RWPE2 (cell line): ENCODE results near the gene NCOA6.

Source experiments
- ATAC-seq: fragments of 200-7000 bp; cut with Tn5 transposase; 3 replicates; pipeline ENCODE4 v1.9.1; 2021; ENCODE audit warnings: low read depth
- DNase-seq: peaks from one replicate; pipeline ENCODE4 v3.0.0-alpha.2; 2020; ENCODE audit warnings: low spot score
- H3K27ac ChIP-seq: fragments of 450-650 bp; 2 replicates; pipeline ENCODE4 v1.5.1; 2017; ENCODE audit warnings: mild to moderate bottlenecking; ENCODE audit not compliant: poor library complexity, severe bottlenecking
- H3K27me3 ChIP-seq: fragments of 250-450 bp; sonication (Bioruptor Pico); 2 replicates; pipeline ENCODE4 v1.5.1; 2021; ENCODE audit warnings: mild to moderate bottlenecking, moderate library complexity; ENCODE audit not compliant: insufficient read depth, poor library complexity, severe bottlenecking
- H3K36me3 ChIP-seq: fragments of 250-450 bp; sonication (Bioruptor Pico); 2 replicates; pipeline ENCODE4 v1.5.1; 2020; ENCODE audit warnings: low read depth, mild to moderate bottlenecking, moderate library complexity
- H3K4me1 ChIP-seq: fragments of 250-450 bp; sonication (Bioruptor Pico); 2 replicates; pipeline ENCODE4 v1.5.1; 2021; ENCODE audit warnings: mild to moderate bottlenecking, moderate library complexity; ENCODE audit not compliant: insufficient read depth, poor library complexity, severe bottlenecking
- H3K4me3 ChIP-seq: fragments of 250-450 bp; sonication (Bioruptor Pico); 2 replicates; pipeline ENCODE4 v1.5.1; 2021; ENCODE audit warnings: mild to moderate bottlenecking, moderate library complexity; ENCODE audit not compliant: severe bottlenecking
- H3K9me3 ChIP-seq: fragments of 250-450 bp; sonication (Bioruptor Pico); 2 replicates; pipeline ENCODE4 v1.5.1; 2021; ENCODE audit warnings: mild to moderate bottlenecking, moderate library complexity; ENCODE audit not compliant: severe bottlenecking
- TF ChIP-seq, protein P1 (sequence below): fragments of 450-650 bp; IDR thresholded peaks from one replicate; pipeline ENCODE4 v1.5.1; 2017; ENCODE audit warnings: mild to moderate bottlenecking, moderate library complexity; ENCODE audit not compliant: poor library complexity, severe bottlenecking

NCOA6 gene

DNA sequence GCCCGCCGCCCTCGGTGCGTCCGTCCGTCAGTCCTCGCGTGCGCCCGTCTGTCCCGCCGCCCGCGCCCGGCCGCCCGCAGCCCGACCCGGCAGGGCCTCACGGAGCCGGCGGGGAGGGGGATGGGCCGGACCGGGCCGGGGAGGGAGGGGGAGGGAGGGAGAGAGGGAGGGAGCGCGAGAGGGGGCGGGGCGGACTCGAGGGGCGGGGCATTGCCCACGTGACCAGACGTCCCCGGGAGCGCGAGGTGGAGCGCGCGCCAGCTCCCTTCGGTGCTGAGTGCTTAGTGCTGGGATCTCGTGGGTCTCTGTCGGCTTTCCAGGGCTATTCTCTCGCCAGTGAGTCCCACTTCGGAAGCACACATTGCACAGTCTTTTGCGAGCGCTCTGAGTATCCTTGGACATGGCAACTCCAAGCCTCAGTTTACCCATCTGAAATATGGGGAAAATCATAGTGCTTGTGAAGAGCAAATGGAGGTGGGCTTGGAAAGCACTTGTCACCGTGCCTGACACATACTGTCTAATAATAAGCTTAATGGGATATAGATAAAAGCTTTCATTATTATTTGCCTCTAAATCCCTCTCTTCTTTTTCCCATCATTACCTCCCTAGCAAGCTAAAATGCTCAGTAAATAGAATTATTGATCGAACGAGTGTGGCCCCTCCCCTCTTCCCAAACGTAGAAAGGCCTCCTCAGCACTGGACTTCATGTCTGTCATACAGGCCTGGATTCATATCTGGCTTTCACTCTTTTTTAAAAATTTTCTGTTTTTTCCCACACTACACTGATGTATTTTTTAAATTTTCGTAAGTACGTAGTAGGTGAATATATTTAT is at the start of gene NCOA6:
TSS of gene NCOA6 (minus strand) at position 122 of the 833 bp plus-strand sequence. CDS start 43,296 bp downstream, outside the sequence.
- no peaks in the 10 kb centered on the region for H3K27me3 ChIP-seq
- TF ChIP-seq, protein P1, sequence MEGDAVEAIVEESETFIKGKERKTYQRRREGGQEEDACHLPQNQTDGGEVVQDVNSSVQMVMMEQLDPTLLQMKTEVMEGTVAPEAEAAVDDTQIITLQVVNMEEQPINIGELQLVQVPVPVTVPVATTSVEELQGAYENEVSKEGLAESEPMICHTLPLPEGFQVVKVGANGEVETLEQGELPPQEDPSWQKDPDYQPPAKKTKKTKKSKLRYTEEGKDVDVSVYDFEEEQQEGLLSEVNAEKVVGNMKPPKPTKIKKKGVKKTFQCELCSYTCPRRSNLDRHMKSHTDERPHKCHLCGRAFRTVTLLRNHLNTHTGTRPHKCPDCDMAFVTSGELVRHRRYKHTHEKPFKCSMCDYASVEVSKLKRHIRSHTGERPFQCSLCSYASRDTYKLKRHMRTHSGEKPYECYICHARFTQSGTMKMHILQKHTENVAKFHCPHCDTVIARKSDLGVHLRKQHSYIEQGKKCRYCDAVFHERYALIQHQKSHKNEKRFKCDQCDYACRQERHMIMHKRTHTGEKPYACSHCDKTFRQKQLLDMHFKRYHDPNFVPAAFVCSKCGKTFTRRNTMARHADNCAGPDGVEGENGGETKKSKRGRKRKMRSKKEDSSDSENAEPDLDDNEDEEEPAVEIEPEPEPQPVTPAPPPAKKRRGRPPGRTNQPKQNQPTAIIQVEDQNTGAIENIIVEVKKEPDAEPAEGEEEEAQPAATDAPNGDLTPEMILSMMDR: no peak
- ATAC-seq (peak; percentile 38), DNase-seq (peak; percentile 93)
- H3K4me3 ChIP-seq: peak within 1 kb of the TSS; percentile 98
- H3K4me1 ChIP-seq: peaks cover 27% of the 10 kb centered on the region
- peak within 1 kb of the TSS; percentile 89 for H3K27ac ChIP-seq
- no peaks in the 10 kb centered on the region for H3K9me3 ChIP-seq
- H3K36me3 ChIP-seq: peaks cover 18% of the 10 kb centered on the region

DNA sequence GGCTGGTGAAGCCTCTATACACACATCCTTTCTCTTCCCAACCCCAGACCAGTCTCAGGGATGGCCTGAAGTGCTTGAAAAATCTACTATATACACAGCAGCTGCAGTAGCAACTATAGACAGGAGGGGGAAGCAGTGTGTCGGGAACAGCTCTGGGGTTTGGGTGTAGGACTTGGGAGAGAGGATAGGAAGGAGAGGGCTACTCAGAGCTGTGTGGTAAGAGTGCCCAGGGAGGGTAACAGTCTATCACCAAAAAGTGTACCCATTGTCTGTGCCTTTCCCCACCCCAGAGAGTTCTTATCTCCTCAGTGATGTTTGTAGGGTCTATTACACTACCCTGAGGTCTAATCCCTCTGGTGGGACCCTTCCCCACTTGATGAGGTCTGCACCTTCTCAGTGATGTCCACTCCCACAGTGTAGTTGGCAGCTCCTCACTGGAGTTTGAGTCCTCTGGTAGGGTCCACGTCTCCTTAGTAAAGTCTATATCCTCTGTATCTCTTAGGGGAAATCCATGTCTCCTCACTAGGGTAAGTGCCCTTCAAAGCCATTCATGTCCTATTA is 48.7 kb upstream of the NCOA6 start:
- peaks cover 10% of the 10 kb centered on the region for H3K36me3 ChIP-seq
- H3K27ac ChIP-seq: peak overlapping the region; percentile 68
- ATAC-seq (peak; percentile 50), DNase-seq (peak; percentile 90)
- TF ChIP-seq, protein P1: peak; percentile 100
- no peak overlapping the region for H3K4me3 ChIP-seq
- no peaks in the 10 kb centered on the region for H3K27me3 ChIP-seq
- peaks cover 29% of the 10 kb centered on the region for H3K4me1 ChIP-seq
- H3K9me3 ChIP-seq: no peaks in the 10 kb centered on the region

DNA sequence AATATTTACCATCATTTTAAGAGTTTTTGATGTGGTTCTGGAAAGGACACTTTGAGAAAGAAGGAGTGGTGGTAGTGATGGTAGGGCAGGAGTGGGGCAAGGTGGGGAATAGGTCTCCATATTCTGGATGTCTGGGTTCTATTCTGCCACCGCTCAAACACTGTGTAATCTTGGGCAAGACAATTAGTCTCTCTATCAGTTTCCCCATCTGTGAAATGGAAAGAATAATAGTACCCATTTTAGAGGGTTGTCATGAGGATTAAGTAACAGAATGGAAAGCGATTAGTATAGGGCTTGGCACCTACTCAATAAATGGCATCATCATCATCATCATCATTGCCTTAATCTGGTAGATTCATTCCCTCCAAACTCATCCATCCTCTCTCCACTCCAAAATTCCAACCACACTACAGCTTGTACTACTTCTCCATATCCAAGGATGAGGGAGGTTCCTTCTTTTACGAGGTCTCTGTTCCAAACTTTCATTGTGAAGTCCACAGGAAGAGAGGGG is 48.2 kb upstream of the NCOA6 start:
- Histone ChIP-seq H3K4me3 (no peak overlapping the region), H3K27ac (no peak overlapping the region), H3K9me3 (no peaks in the 10 kb centered on the region), H3K27me3 (no peaks in the 10 kb centered on the region), H3K4me1 (peaks cover 29% of the 10 kb centered on the region), H3K36me3 (peaks cover 7% of the 10 kb centered on the region)
- no peak for ATAC-seq
- no peak for DNase-seq
- TF ChIP-seq, protein P1: no peak

DNA sequence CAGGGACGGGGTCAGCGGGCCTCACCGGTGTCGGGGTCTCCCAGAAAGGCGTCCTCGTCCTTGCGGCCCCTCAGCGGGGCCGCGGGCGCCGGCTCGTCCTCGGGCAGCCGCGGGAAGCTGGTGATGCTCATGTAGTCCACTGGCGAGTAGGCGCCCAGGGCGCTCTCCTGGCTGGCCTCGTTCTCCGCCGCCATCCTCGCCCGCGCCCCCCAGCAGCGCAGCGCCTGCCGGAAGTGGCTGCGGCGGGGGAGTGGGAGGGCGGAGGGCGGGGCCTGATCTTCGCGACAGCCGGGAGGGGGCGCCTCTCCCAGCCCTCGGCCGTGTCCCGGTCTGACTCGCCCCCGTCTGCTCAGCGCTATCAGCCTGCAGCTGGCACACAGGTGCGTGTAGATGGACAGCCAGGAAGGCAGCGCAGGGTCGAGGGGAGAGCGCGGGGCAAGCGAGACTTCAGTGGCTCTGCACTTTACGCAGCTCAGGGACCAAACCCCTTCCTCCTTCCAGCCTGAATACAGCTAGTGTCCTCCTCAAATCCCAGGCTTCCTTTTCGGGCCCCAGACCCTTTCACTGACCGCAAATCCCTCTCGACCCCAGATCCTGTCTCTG is 47.3 kb upstream of the NCOA6 start, which contains the start of gene GGT7:
TSS of gene GGT7 (minus strand) at position 235 of the 603 bp plus-strand sequence. CDS start at position 194, 41 bp downstream.
- DNase-seq: peak; percentile 95
- no peaks in the 10 kb centered on the region for H3K9me3 ChIP-seq
- peak within 1 kb of the TSS; percentile 41 for H3K4me3 ChIP-seq
- H3K36me3 ChIP-seq: no peaks in the 10 kb centered on the region
- H3K27ac ChIP-seq: no peak within 1 kb of the TSS
- peaks cover 22% of the 10 kb centered on the region for H3K4me1 ChIP-seq
- peak; percentile 47 for ATAC-seq
- TF ChIP-seq, protein P1: peak; percentile 100
- no peaks in the 10 kb centered on the region for H3K27me3 ChIP-seq
